ENCODE measurements around the gene CAMP.
"Not testable (repeated sequence)": the region's sequence is repeated elsewhere in the genome, so short reads cannot be mapped to it uniquely, and the experiment has no call there.

The CAMP gene

DNA sequence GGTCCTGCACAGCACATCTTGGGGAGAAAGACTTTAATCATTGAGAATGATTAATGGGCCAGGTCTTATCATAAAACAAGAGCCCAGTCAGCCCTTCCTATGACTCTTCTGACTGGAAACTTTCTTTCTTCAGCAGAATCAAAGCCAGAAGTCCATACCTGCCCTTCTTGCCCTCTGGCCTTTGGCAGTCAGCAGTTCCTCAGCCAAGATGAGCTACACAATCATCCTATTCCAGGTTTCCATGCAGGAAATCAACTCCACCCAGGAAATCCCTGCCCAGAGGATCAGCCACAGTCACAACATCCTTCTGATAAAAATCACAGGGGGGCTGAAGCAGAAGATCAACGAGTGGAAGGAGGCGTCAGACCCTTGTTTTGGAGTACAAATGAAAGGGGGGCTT lies 44.5 kb downstream of the CAMP start:
- H3K36me3 Mint-ChIP-seq: peaks cover 7% of the 10 kb centered on the region
- H3K4me3 Mint-ChIP-seq: peak overlapping the region; percentile 71

DNA sequence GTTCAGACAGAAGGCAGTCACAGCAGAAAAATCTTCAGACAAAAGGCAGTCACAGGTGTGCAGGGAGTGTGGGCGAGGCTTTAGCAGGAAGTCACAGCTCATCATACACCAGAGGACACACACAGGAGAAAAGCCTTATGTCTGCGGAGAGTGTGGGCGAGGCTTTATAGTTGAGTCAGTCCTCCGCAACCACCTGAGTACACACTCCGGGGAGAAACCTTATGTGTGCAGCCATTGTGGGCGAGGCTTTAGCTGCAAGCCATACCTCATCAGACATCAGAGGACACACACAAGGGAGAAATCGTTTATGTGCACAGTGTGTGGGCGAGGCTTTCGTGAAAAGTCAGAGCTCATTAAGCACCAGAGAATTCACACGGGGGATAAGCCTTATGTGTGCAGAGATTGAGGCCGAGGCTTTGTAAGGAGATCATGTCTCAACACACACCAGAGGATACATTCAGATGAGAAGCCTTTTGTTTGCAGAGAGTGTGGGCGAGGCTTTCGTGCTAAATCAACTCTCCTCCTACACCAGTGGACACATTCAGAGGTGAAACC lies 45.2 kb downstream of the CAMP start:
- H3K27ac Mint-ChIP-seq: peak overlapping the region; percentile 93
- H3K9me3 Mint-ChIP-seq (ENCODE audit: low read depth): no peaks in the 10 kb centered on the region
- H3K4me3 Mint-ChIP-seq: peak overlapping the region; percentile 71
- no peaks in the 10 kb centered on the region for H3K27me3 Mint-ChIP-seq
- peaks cover 41% of the 10 kb centered on the region for H3K4me1 Mint-ChIP-seq (ENCODE audit: low read depth)
- H3K36me3 Mint-ChIP-seq: peaks cover 7% of the 10 kb centered on the region

More for the DNA sequence above, 44.5 kb downstream of the CAMP start:
- H3K27ac Mint-ChIP-seq: peak overlapping the region; percentile 93
- H3K4me1 Mint-ChIP-seq (ENCODE audit: low read depth): peaks cover 40% of the 10 kb centered on the region
- H3K27me3 Mint-ChIP-seq: no peaks in the 10 kb centered on the region
- no peaks in the 10 kb centered on the region for H3K9me3 Mint-ChIP-seq (ENCODE audit: low read depth)

DNA sequence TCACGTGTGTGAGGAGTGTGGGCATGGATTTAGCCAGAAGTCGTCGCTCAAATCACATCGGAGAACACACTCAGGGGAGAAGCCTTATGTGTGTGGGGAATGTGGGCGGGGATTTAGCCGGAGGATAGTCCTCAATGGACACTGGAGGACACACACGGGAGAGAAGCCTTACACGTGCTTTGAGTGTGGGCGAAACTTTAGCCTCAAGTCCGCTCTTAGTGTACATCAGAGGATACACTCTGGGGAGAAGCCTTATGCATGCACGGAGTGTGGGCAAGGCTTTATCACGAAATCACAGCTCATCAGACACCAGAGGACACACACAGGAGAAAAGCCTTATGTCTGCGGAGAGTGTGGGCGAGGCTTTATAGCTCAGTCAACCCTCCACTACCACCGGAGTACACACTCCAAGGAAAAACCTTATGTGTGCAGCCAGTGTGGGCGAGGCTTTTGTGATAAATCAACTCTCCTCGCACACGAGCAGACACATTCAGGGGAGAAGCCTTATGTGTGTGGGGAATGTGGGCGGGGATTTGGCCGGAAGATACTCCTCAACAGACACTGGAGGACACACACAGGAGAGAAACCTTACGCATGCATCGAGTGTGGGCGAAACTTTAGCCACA lies 45.8 kb downstream of the CAMP start:
- Mint-ChIP-seq H3K4me1 (ENCODE audit: low read depth) (peaks cover 42% of the 10 kb centered on the region), H3K9me3 (ENCODE audit: low read depth) (no peaks in the 10 kb centered on the region), H3K27me3 (no peaks in the 10 kb centered on the region), H3K27ac (peak overlapping the region; percentile 93), H3K4me3 (peak overlapping the region; percentile 71), H3K36me3 (peaks cover 4% of the 10 kb centered on the region)

DNA sequence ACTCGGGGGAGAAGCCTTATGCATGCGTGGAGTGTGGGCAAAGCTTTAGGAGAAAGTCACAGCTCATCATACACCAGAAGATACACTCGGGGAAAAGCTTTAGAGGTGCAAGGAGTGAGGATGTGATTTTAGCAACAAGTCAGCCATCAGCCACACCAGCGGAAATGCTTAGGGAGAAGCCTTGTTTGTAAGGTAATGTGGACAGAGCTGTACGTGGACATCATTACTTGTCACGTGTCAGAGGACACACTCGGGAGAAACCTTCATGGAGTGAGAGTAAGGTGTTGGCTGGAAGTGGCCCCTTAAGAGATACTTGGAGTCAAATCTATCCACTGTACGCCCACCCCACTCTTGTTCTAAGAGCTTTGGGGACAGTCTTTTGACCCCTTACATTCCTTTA lies 46.3 kb downstream of the CAMP start:
- Mint-ChIP-seq H3K27ac (peak overlapping the region; percentile 93), H3K4me1 (ENCODE audit: low read depth) (peaks cover 42% of the 10 kb centered on the region), H3K9me3 (ENCODE audit: low read depth) (no peaks in the 10 kb centered on the region), H3K27me3 (no peaks in the 10 kb centered on the region), H3K4me3 (peak overlapping the region; percentile 71), H3K36me3 (peaks cover 4% of the 10 kb centered on the region)

DNA sequence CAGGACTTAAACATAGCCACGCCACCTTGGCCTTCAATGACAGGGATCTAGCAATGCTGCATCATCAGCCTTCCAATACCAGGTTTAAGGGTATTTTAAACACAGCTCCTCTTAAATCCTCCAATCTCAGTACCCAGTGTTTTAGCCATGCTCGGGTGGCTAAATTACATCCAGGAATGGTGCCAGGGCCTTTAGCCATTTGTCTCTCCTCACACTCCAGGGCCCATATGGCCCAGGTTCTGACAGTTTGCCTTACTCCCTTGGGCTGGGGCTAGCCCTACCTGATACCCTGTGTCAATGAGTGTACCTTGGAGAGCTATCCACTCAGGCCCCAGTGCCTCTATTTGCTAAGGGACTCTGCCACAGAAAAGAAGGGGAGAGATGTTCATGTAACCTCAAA lies 47.0 kb downstream of the CAMP start:
- Mint-ChIP-seq H3K27me3 (no peaks in the 10 kb centered on the region), H3K27ac (peak overlapping the region; percentile 93), H3K4me1 (ENCODE audit: low read depth) (peaks cover 42% of the 10 kb centered on the region), H3K9me3 (ENCODE audit: low read depth) (no peaks in the 10 kb centered on the region), H3K4me3 (peak overlapping the region; percentile 51), H3K36me3 (peaks cover 4% of the 10 kb centered on the region)

DNA sequence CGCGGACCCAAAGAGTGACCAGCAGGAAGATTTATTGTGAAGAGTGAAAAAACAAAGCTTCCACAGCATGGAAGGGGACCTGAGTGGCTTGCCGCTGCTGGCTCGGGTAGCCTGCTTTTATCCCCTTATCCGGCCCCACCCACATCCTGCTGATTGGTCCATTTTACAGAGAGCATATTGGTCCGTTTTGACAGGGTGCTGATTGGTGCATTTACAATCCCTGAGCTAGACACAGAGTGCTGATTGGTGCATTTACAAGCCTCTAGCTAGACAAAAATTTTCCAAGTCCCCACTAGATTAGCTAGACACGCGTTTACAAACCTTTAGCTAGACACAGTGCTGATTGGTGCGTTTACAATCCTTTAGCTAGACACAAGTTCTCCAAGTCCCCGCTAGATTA lies 47.9 kb downstream of the CAMP start:
- not testable (repeated sequence) for H3K36me3 Mint-ChIP-seq; H3K27ac Mint-ChIP-seq; H3K9me3 Mint-ChIP-seq (ENCODE audit: low read depth); H3K4me3 Mint-ChIP-seq; H3K27me3 Mint-ChIP-seq
- peaks cover 40% of the 10 kb centered on the region for H3K4me1 Mint-ChIP-seq (ENCODE audit: low read depth)

DNA sequence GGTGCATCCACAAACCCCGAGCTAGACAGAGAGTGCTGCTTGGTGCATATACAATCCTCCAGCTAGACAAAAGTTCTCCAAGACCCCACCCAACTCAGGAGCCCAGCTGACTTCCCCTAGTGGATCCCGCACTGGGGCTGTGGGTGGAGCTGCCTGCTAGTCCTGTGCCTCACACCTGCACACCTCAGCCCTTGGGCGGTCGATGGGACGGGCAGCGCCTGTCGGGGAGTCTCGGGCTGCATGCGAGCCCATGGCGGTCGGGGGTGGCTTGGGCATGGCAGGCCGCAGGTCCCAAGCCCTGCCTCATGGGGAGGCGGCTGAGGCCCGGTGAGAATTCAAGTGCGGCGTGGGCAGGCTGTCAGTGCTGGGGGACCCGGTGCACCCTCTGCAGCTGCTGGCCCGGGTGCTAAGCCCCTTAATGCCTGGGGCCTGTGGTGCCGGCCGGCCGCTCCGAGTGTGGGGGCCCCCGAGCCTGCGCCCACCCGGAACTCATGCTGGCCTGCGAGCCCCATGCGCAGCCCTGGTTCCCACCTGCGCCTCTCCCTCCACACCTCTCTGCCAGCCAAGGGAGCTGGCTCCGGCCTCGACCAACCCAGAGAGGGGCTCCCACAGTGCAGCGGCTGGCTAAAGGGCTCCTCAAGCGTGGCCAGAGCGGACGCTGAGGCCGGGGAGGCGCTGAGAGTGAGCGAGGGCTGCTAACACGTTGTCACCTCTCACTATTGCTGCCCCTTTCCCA lies 48.6 kb downstream of the CAMP start:
- peaks cover 36% of the 10 kb centered on the region for H3K4me1 Mint-ChIP-seq (ENCODE audit: low read depth)
- H3K27ac Mint-ChIP-seq: no peak overlapping the region
- no peak overlapping the region for H3K4me3 Mint-ChIP-seq
- no peaks in the 10 kb centered on the region for H3K27me3 Mint-ChIP-seq
- H3K9me3 Mint-ChIP-seq (ENCODE audit: low read depth): no peaks in the 10 kb centered on the region
- peaks cover 2% of the 10 kb centered on the region for H3K36me3 Mint-ChIP-seq

DNA sequence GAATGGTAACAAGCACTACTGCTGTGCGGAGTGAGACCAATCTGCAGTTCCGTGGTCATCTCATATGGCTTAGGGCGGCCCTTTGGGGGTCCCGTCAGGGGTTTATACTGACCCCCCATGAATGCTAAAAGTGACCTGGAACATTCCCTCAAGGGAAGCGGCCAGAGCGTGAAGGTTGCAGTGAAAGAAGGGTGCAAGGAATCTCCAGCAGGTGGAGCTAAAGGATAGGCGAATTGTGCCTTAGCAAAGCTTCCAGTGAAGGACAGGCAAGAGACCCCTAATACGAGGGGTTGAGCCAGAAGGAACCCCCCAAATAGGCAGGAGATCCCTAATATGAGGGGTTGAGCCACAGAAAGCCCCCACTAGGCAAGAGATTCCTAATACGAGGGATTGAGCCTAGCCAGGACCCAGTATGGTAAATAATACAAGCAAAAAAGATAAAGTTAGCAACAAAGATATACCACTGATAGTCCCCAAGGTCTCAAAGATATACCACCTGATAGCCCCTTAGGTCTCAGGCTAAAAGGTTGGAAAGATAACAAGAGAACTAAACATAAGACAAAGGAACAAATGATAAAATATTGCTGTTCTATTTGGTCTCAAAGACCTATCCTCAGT lies 50.4 kb downstream of the CAMP start:
- Mint-ChIP-seq H3K27ac (no peak overlapping the region), H3K9me3 (ENCODE audit: low read depth) (no peaks in the 10 kb centered on the region), H3K36me3 (peaks cover 2% of the 10 kb centered on the region), H3K27me3 (no peaks in the 10 kb centered on the region), H3K4me3 (no peak overlapping the region), H3K4me1 (ENCODE audit: low read depth) (peaks cover 21% of the 10 kb centered on the region)

DNA sequence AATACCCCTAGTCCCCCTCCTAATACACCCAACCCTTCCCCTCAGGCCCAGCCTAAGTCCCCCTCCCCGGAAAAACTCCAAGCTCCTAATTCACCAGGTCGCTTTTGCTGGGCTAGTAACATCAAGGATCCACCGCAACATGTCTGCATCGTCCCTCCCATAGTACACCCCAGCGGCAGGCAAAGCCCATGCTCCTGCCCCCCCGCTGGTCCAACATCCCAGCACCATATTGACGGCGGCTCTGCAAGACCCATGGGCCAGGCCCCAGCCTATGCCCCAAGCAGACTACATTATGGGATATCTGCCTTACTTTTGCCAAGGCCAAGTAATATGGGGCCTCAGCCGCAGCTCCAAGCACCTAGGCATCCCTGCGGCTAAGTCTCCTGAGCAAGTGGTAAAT lies 51.2 kb downstream of the CAMP start:
- no peaks in the 10 kb centered on the region for H3K9me3 Mint-ChIP-seq (ENCODE audit: low read depth)
- no peak overlapping the region for H3K27ac Mint-ChIP-seq
- H3K27me3 Mint-ChIP-seq: no peaks in the 10 kb centered on the region
- H3K36me3 Mint-ChIP-seq: peaks cover 2% of the 10 kb centered on the region
- H3K4me3 Mint-ChIP-seq: no peak overlapping the region
- peaks cover 13% of the 10 kb centered on the region for H3K4me1 Mint-ChIP-seq (ENCODE audit: low read depth)

Measured in activated naive CD8-positive, alpha-beta T cell (primary cell).